Lung (tissue), 12 donors: ENCODE results near the gene C3orf52. TPM values are rescaled to one million over a fixed set of nuclear protein-coding genes. Genes with fewer than 3 reads are reported as not detected.

ENCODE experiments used
- ATAC-seq: fragments of 200-7000 bp; cut with Tn5 transposase; one replicate; pipeline ENCODE4 v1.9.1; 2020; ENCODE audit warnings: moderate number of reproducible peaks; ENCODE audit not compliant: insufficient read depth, low FRiP score
- DNase-seq, 3 donors: peaks; one replicate each; pipeline ENCODE4 v3.0.0-alpha.2; 2013 to 2017
- H3K27ac ChIP-seq, 2 donors: one replicate each; pipeline ENCODE4 v1.5.1; 2013; ENCODE audit warnings: mild to moderate bottlenecking in 2 of 2, moderate library complexity in 2 of 2, control low read depth in 1 of 2, inconsistent platforms in 1 of 2, low read depth in 1 of 2, low read length in 1 of 2
- H3K27me3 ChIP-seq, 3 donors: one replicate each; pipeline ENCODE4 v1.5.1; 2013; ENCODE audit warnings: low read length in 2 of 3; ENCODE audit not compliant: control insufficient read depth in 3 of 3, insufficient read depth in 3 of 3
- H3K36me3 ChIP-seq, 4 donors: one replicate each; pipeline ENCODE4 v1.5.1; 2013; ENCODE audit warnings: low read length in 4 of 4, mild to moderate bottlenecking in 1 of 4, moderate library complexity in 1 of 4; ENCODE audit not compliant: control insufficient read depth in 4 of 4, insufficient read depth in 4 of 4
- H3K4me1 ChIP-seq, 5 donors: one replicate each; pipeline ENCODE4 v1.5.1; 2013; ENCODE audit warnings: low read length in 5 of 5, mild to moderate bottlenecking in 2 of 5, moderate library complexity in 1 of 5; ENCODE audit not compliant: control insufficient read depth in 5 of 5, insufficient read depth in 5 of 5
- H3K4me3 ChIP-seq: one replicate; pipeline ENCODE4 v1.5.1; 2013; ENCODE audit warnings: mild to moderate bottlenecking, control low read depth, moderate library complexity
- H3K9ac ChIP-seq, 2 donors: one replicate each; pipeline ENCODE4 v1.5.1; 2013; ENCODE audit warnings: low read length in 2 of 2, control low read depth in 1 of 2; ENCODE audit not compliant: insufficient read depth in 1 of 2
- H3K9me3 ChIP-seq, 4 donors: one replicate each; pipeline ENCODE4 v1.5.1; 2013; ENCODE audit warnings: low read length in 3 of 4, mild to moderate bottlenecking in 1 of 4, moderate library complexity in 1 of 4; ENCODE audit not compliant: control insufficient read depth in 4 of 4, insufficient read depth in 3 of 4
- WGBS, 2 donors: extraction: QIAGEN DNeasy Blood & Tissue Kit; methylation state at CpG; one replicate each; pipeline ENCODE4 v1.1.7; 2013; 5-methylcytosine and 5-hydroxymethylcytosine counted together
- polyA plus RNA-seq, 2 donors: library from polyadenylated mRNA; stranded (reverse); fragments of 200-250 nt; gene quantifications; one replicate each; pipeline ENCODE4 v1.2.1, GENCODE V29; 2013
- total RNA-seq, 2 donors: library from RNA; depleted of rRNA in 1 of 2; stranded (reverse); fragments of >200 nt in 1 of 2; gene quantifications; one replicate each; pipeline ENCODE4 v1.2.1, GENCODE V29; 2014 to 2021
- TF ChIP-seq, protein P1 (sequence below): IDR thresholded peaks from 2 replicates; pipeline ENCODE4 v1.5.1; 2012; ENCODE audit warnings: mild to moderate bottlenecking; ENCODE audit errors: control extremely low read depth, extremely low read depth
- donor health status: control.
- donor health status: control.
- donor health status: Bipolar disorder and iron deficiency.
- donor health status: healthy.
- donor health status: DM: yes; HTN: yes; CAD: no.

The C3orf52 gene
- total and polyA plus RNA-seq, 4 donors = 6.5 to 22.4 (median 14.5) TPM

DNA sequence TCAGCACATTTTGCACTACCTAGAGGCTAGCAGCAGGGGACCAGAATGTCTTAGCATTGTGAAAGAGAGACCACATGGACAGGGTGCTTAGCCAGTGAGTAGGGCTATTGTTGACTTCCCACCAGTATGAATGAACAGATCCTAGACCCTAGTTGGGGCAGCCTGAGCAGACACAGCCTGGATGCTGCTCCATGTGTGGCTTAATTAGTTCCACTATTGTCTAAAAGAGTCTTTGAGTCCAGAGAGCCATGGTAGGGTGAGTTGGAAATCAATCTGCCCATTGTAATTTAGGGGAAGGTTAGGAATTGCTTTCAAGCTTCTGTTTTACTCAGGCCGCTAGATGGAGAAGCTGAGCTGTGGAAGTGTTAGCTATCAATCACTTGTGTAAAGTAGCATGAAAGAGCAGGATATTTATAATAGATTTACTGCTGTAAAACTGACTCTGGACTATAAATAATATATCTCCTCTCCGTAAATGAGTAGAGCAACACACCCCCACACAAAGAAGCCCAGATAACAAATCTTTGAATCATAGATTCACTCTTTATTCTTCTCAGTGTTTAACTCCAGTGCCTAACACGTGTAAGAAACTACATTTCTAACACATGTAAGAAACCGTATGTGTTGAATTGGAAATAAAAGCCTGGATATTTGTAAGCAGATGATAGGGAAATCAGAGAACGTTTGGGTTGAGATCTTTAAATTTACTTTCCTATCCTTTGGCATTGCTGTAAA, 50.9 kb downstream of the C3orf52 start:
- H3K9ac ChIP-seq = no peak overlapping the region
- H3K4me1 ChIP-seq = peaks cover 0 to 3% (median 0%) of the 10 kb centered on the region in 5 donors
- H3K4me3 ChIP-seq = no peak overlapping the region
- peak; percentile 28 to 70 (median 63) for DNase-seq
- H3K9me3 ChIP-seq = no peaks in the 10 kb centered on the region
- TF ChIP-seq, protein P1, sequence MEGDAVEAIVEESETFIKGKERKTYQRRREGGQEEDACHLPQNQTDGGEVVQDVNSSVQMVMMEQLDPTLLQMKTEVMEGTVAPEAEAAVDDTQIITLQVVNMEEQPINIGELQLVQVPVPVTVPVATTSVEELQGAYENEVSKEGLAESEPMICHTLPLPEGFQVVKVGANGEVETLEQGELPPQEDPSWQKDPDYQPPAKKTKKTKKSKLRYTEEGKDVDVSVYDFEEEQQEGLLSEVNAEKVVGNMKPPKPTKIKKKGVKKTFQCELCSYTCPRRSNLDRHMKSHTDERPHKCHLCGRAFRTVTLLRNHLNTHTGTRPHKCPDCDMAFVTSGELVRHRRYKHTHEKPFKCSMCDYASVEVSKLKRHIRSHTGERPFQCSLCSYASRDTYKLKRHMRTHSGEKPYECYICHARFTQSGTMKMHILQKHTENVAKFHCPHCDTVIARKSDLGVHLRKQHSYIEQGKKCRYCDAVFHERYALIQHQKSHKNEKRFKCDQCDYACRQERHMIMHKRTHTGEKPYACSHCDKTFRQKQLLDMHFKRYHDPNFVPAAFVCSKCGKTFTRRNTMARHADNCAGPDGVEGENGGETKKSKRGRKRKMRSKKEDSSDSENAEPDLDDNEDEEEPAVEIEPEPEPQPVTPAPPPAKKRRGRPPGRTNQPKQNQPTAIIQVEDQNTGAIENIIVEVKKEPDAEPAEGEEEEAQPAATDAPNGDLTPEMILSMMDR = peak; percentile 17
- 33 to 41% methylated on average over 5 of the region's 5 CpGs for WGBS, 2 donors
- no peaks in the 10 kb centered on the region for H3K36me3 ChIP-seq
- H3K27me3 ChIP-seq = no peaks in the 10 kb centered on the region
- ATAC-seq = no peak
- H3K27ac ChIP-seq = no peak overlapping the region

DNA sequence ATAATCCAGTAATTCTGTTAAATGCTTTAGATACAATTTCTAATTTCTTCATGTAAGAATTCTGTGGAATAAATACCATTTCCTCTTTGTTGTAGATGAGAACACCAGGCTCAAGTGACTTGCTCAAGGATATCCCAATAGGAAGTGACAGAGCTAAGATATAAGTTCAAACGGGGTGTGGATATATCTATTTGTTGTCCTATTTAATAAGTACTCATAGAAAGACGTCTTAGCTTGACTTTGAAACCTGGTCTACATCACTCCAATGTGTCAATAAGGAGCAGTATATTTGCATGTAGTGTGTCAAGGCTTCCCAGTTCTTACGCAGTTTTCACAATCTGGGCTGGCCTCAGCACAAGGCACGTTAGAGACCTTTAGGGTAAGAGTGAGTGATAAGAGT, 51.6 kb downstream of the C3orf52 start:
- no peak overlapping the region for H3K9ac ChIP-seq

DNA sequence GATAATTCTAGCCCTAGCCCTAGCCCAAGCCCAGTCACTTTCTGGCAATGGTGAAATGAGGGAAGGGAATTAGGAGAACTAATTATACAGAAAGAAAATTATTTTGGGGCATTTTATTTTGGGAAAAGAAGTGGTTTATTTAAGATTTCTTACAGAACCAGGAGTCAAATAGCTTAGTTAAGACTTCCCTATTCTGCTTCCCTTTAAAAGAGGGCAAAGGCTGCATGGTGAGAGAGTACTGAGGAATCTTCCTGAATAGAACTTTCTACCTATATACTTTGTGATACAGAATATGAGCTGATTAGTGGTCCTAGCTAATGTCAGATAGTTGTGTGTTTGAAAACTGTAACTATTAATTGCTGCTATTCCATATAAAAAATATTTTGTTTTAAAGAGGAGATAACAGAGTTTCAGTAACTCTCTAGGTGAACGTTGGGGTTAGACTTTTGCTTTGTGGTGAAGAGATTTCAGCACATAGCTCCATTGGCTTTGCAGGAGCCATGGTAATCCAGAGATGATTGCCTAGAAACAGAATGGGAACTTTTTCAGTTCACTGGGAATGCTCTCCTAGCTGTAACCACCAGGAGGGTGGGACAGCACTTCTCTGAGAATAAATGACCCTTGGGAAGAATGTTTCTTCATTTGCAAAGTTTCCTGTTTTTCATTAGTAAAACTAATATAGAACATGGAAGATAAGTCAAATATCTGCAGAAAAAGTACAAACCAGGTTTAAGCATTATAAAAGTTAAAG, 52.2 kb downstream of the C3orf52 start:
- no peak overlapping the region for H3K9ac ChIP-seq
- TF ChIP-seq, protein P1 = no peak
- H3K4me1 ChIP-seq = peaks cover 0 to 3% (median 0%) of the 10 kb centered on the region in 5 donors
- H3K4me3 ChIP-seq = no peak overlapping the region
- WGBS, 2 donors = 49 to 53% methylated on average over 1 of the region's 1 CpG
- no peak overlapping the region for H3K27ac ChIP-seq
- no peaks in the 10 kb centered on the region for H3K27me3 ChIP-seq
- no peaks in the 10 kb centered on the region for H3K9me3 ChIP-seq
- no peaks in the 10 kb centered on the region for H3K36me3 ChIP-seq
- no peak for ATAC-seq
- DNase-seq = no peak

More for the DNA sequence above, 51.6 kb downstream of the C3orf52 start:
- DNase-seq (no peak), ATAC-seq (no peak)
- H3K9me3 ChIP-seq = no peaks in the 10 kb centered on the region
- WGBS, 2 donors = 46 to 54% methylated on average over 4 of the region's 4 CpGs
- no peak overlapping the region for H3K27ac ChIP-seq
- H3K36me3 ChIP-seq = no peaks in the 10 kb centered on the region
- no peaks in the 10 kb centered on the region for H3K27me3 ChIP-seq
- TF ChIP-seq, protein P1 = no peak
- no peak overlapping the region for H3K4me3 ChIP-seq
- peaks cover 0 to 3% (median 0%) of the 10 kb centered on the region in 5 donors for H3K4me1 ChIP-seq
